GM20000 (cell line): ENCODE results near the gene RBBP7.

Experiments used
- DNase-seq: peaks from one replicate; pipeline ENCODE4 v3.0.0; 2012; ENCODE audit warnings: low spot score
- CTCF ChIP-seq: IDR thresholded peaks from 2 replicates; pipeline ENCODE4 v1.5.1; 2012; ENCODE audit warnings: mild to moderate bottlenecking, control low read depth; ENCODE audit errors: extremely low read depth, missing control alignments

Gene RBBP7

GRCh38 chrX:16822723-16823122 lies 47.4 kb downstream of the RBBP7 start:
- no peak for TF ChIP-seq CTCF
- no peak for DNase-seq

- TF ChIP-seq CTCF = no peak
- DNase-seq = no peak
Measured at GRCh38 chrX:16819634-16820033, 50.5 kb downstream of the RBBP7 start.

GRCh38 chrX:16814597-16814996 lies 55.6 kb downstream of the RBBP7 start:
- no peak for DNase-seq
- no peak for TF ChIP-seq CTCF

GRCh38 chrX:16807976-16808542 lies 62.1 kb downstream of the RBBP7 start:
- TF ChIP-seq CTCF = no peak
- no peak for DNase-seq

- TF ChIP-seq CTCF = no peak
Measured at GRCh38 chrX:16807548-16807947, 62.6 kb downstream of the RBBP7 start.

GRCh38 chrX:16804923-16805464 lies 65.2 kb downstream of the RBBP7 start:
- DNase-seq = no peak
- no peak for TF ChIP-seq CTCF

More at GRCh38 chrX:16807548-16807947, 62.6 kb downstream of the RBBP7 start:
- DNase-seq = no peak

GRCh38 chrX:16797841-16798240 lies 72.3 kb downstream of the RBBP7 start:
- no peak for DNase-seq
- TF ChIP-seq CTCF = no peak
